Breast epithelium (tissue), 4 donors: ENCODE data around the gene CDK4. TPM values are rescaled to one million over a fixed set of nuclear protein-coding genes. Genes with fewer than 3 reads are reported as not detected.

Experiments used
- DNase-seq, 2 donors: peaks; one replicate each; pipeline ENCODE4 v3.0.0-alpha.2; 2019; ENCODE audit warnings: low spot score in 2 of 2
- H3K27ac ChIP-seq, 2 donors: fragments of 200-600 bp; sonication (generic) in 1 of 2; one replicate each; pipeline ENCODE4 v1.5.1; 2016 to 2019; ENCODE audit warnings: mild to moderate bottlenecking in 1 of 2
- H3K27me3 ChIP-seq, 2 donors: fragments of 200-600 bp; sonication (generic) in 1 of 2; one replicate each; pipeline versions ENCODE4 v1.5.1 to v1.6.0; 2017 to 2019; ENCODE audit warnings: control low read depth in 1 of 2, mild to moderate bottlenecking in 1 of 2
- H3K36me3 ChIP-seq: fragments of 200-600 bp; one replicate; pipeline ENCODE4 v1.5.1; 2019
- H3K4me1 ChIP-seq, 2 donors: fragments of 200-600 bp; sonication (generic); one replicate each; pipeline ENCODE4 v1.5.1; 2016 to 2019; ENCODE audit warnings: control low read depth in 1 of 2
- H3K4me3 ChIP-seq, 3 donors: fragments of 200-600 bp; sonication (generic); 1 replicate in 2 of 3; 2 replicates in 1 of 3; pipeline ENCODE4 v1.5.1; 2016 to 2019; ENCODE audit warnings: mild to moderate bottlenecking in 3 of 3, moderate library complexity in 2 of 3
- H3K9me3 ChIP-seq, 2 donors: fragments of 200-600 bp; sonication (generic) in 1 of 2; one replicate each; pipeline ENCODE4 v1.5.1; 2016 to 2019; ENCODE audit warnings: control low read depth in 1 of 2
- CTCF ChIP-seq, 3 donors: fragments of 450-650 bp; IDR thresholded peaks; one replicate each; pipeline ENCODE4 v1.5.1; 2016 to 2017; ENCODE audit warnings: antibody characterized with exemption in 3 of 3, mild to moderate bottlenecking in 3 of 3, moderate library complexity in 3 of 3
- POLR2A ChIP-seq: fragments of 450-650 bp; IDR thresholded peaks from one replicate; pipeline ENCODE4 v1.6.1; 2016; ENCODE audit warnings: antibody characterized with exemption, mild to moderate bottlenecking, moderate library complexity
- POLR2AphosphoS5 ChIP-seq, 3 donors: sonication (generic); formaldehyde crosslinking; IDR thresholded peaks; one replicate each; pipeline ENCODE4 v1.6.1; 2017; ENCODE audit warnings: antibody characterized with exemption in 3 of 3
- intact Hi-C: fragments of 100-400 bp; cut with DNase I; formaldehyde crosslinking; loops from one replicate; pipeline ENCODE4 v1.15.1; 2023; ENCODE audit warnings: low total_unique reads
- total RNA-seq, 3 donors: library from RNA; depleted of rRNA; stranded (reverse); fragments of >200 nt; gene quantifications; one replicate each; pipeline ENCODE4 v1.1.0, GENCODE V29; 2016

The CDK4 gene
- total RNA-seq, 3 donors from 2014 or later = 105 to 136 (median 109) TPM

GRCh38 chr12:57753756-57754337 lies 1.7 kb upstream of the CDK4 start:
- Histone ChIP-seq H3K36me3 (no peaks in the 10 kb centered on the region), H3K27me3 (no peaks in the 10 kb centered on the region), H3K27ac (peak overlapping the region in 1 of 2 donors; percentile 87), H3K4me1 (peaks cover 0 to 18% of the 10 kb centered on the region in 2 donors), H3K9me3 (no peaks in the 10 kb centered on the region), H3K4me3 (no peak overlapping the region)
- intact Hi-C loops = no loop called here
- DNase-seq = no peak
- no peak for TF ChIP-seq POLR2AphosphoS5 (IDR thresholded peaks at IDR 0.05)
- TF ChIP-seq CTCF (IDR thresholded peaks at IDR 0.05) = no peak
- no peak for TF ChIP-seq POLR2A

- Histone ChIP-seq H3K4me1 (peaks cover 0 to 18% of the 10 kb centered on the region in 2 donors), H3K27ac (peak overlapping the region; percentile 89 to 94), H3K36me3 (no peaks in the 10 kb centered on the region), H3K27me3 (no peaks in the 10 kb centered on the region), H3K4me3 (peak overlapping the region; percentile 68 to 85 (median 68)), H3K9me3 (no peaks in the 10 kb centered on the region)
- TF ChIP-seq POLR2A (no peak), POLR2AphosphoS5 (IDR thresholded peaks at IDR 0.05) (no peak)
- intact Hi-C loops = no loop called here
- DNase-seq = no peak
These were observed 524 bp upstream of the CDK4 start for GRCh38 chr12:57752668-57753000.

GRCh38 chr12:57751432-57751787 lies 700 bp downstream of the CDK4 start:
- intact Hi-C loops = no loop called here
- H3K36me3 ChIP-seq = no peaks in the 10 kb centered on the region
- no peak for TF ChIP-seq POLR2A
- no peak for TF ChIP-seq POLR2AphosphoS5 (IDR thresholded peaks at IDR 0.05)
- no peak for TF ChIP-seq CTCF (IDR thresholded peaks at IDR 0.05)
- H3K27ac ChIP-seq = peak overlapping the region; percentile 89 to 94
- no peaks in the 10 kb centered on the region for H3K27me3 ChIP-seq
- peaks cover 0 to 18% of the 10 kb centered on the region in 2 donors for H3K4me1 ChIP-seq
- no peak for DNase-seq
- H3K9me3 ChIP-seq = no peaks in the 10 kb centered on the region
- peak overlapping the region; percentile 68 to 85 (median 68) for H3K4me3 ChIP-seq

GRCh38 chr12:57750561-57751431 lies 1.3 kb downstream of the CDK4 start:
- intact Hi-C loops = no loop called here
- TF ChIP-seq CTCF (IDR thresholded peaks at IDR 0.05) = no peak

GRCh38 chr12:57749061-57749460 lies 3.0 kb downstream of the CDK4 start:
- Histone ChIP-seq H3K9me3 (no peaks in the 10 kb centered on the region), H3K27ac (no peak overlapping the region), H3K36me3 (no peaks in the 10 kb centered on the region), H3K27me3 (no peaks in the 10 kb centered on the region), H3K4me3 (no peak overlapping the region), H3K4me1 (peaks cover 0 to 17% of the 10 kb centered on the region in 2 donors)
- intact Hi-C loops = no loop called here
- TF ChIP-seq CTCF (IDR thresholded peaks at IDR 0.05) (no peak), POLR2A (no peak), POLR2AphosphoS5 (IDR thresholded peaks at IDR 0.05) (no peak)
- DNase-seq = no peak

More at GRCh38 chr12:57750561-57751431, 1.3 kb downstream of the CDK4 start:
- no peak for DNase-seq
- H3K36me3 ChIP-seq = no peaks in the 10 kb centered on the region
- H3K4me1 ChIP-seq = peaks cover 0 to 14% of the 10 kb centered on the region in 2 donors
- peak overlapping the region; percentile 68 to 85 (median 68) for H3K4me3 ChIP-seq
- H3K27me3 ChIP-seq = no peaks in the 10 kb centered on the region
- peak overlapping the region; percentile 89 to 94 for H3K27ac ChIP-seq
- no peaks in the 10 kb centered on the region for H3K9me3 ChIP-seq
